Gastroesophageal sphincter (tissue), 4 donors: ENCODE data around the gene ORC6. TPM values are rescaled to one million over a fixed set of nuclear protein-coding genes. Genes with fewer than 3 reads are reported as not detected.
"Not testable (repeated sequence)": the region's sequence is repeated elsewhere in the genome, so short reads cannot be mapped to it uniquely, and the experiment has no call there.

Experiments
- ATAC-seq: fragments of 150-250 bp; one replicate; pipeline ENCODE4 v1.9.1; 2016; ENCODE audit warnings: mild to moderate bottlenecking, moderate library complexity
- H3K27ac ChIP-seq, 4 donors: fragments of 200-600 bp; sonication (generic) in 3 of 4; 1 replicate in 3 of 4; 2 replicates in 1 of 4; pipeline ENCODE4 v1.5.1; 2016 to 2019
- H3K27me3 ChIP-seq: fragments of 200-600 bp; sonication (generic); one replicate; pipeline ENCODE4 v1.5.1; 2019
- H3K36me3 ChIP-seq, 2 donors: fragments of 200-600 bp; sonication (generic); one replicate each; pipeline ENCODE4 v1.5.1; 2019; ENCODE audit warnings: control low read depth in 1 of 2
- H3K4me1 ChIP-seq, 3 donors: fragments of 200-600 bp; sonication (generic); 1 replicate in 2 of 3; 2 replicates in 1 of 3; pipeline ENCODE4 v1.5.1; 2016 to 2019; ENCODE audit warnings: control low read depth in 2 of 3
- H3K4me3 ChIP-seq, 2 donors: fragments of 200-600 bp; sonication (generic); one replicate each; pipeline ENCODE4 v1.5.1; 2019; ENCODE audit warnings: mild to moderate bottlenecking in 1 of 2, moderate library complexity in 1 of 2
- H3K9me3 ChIP-seq, 3 donors: fragments of 200-600 bp; sonication (generic); one replicate each; pipeline ENCODE4 v1.5.1; 2017 to 2019; ENCODE audit warnings: control low read depth in 2 of 3
- CTCF ChIP-seq, 4 experiments: fragments of 200-600 bp in 2 of 4; fragments of 450-650 bp in 2 of 4; sonication (generic) in 1 of 4; IDR thresholded peaks; one replicate each; pipeline ENCODE4 v1.5.1; 2017 to 2019; ENCODE audit warnings: antibody characterized with exemption in 4 of 4, mild to moderate bottlenecking in 2 of 4, moderate library complexity in 2 of 4
- EP300 ChIP-seq: sonication (generic); formaldehyde crosslinking; IDR thresholded peaks from one replicate; pipeline ENCODE4 v1.6.1; 2017; ENCODE audit warnings: antibody characterized with exemption, mild to moderate bottlenecking
- POLR2A ChIP-seq, 2 donors: fragments of 450-650 bp; IDR thresholded peaks; one replicate each; pipeline ENCODE4 v1.6.1; 2017; ENCODE audit warnings: antibody characterized with exemption in 2 of 2, mild to moderate bottlenecking in 2 of 2, moderate library complexity in 1 of 2
- POLR2AphosphoS5 ChIP-seq: sonication (generic); formaldehyde crosslinking; IDR thresholded peaks from one replicate; pipeline ENCODE4 v1.6.1; 2017; ENCODE audit warnings: antibody characterized with exemption
- WGBS, 2 donors: methylation state at CpG; one replicate each; pipeline ENCODE4 v1.1.5; 2018; ENCODE audit warnings: low coverage in 1 of 2; 5-methylcytosine and 5-hydroxymethylcytosine counted together
- total RNA-seq, 4 donors: library from RNA; depleted of rRNA; stranded (reverse); fragments of >200 nt; gene quantifications; one replicate each; pipeline ENCODE4 v1.1.0, GENCODE V29; 2016

Gene ORC6
- total RNA-seq, 4 donors from 2014 or later, result 0.62 to 2.2 (median 1.2) TPM

- TF ChIP-seq POLR2A (IDR thresholded peaks at IDR 0.05), result no peak
- no peak for TF ChIP-seq POLR2AphosphoS5
- WGBS, 2 donors, result 71 to 83% methylated on average over 1 of the region's 1 CpG
- Histone ChIP-seq H3K4me3 (no peak overlapping the region), H3K4me1 (no peaks in the 10 kb centered on the region), H3K9me3 (no peaks in the 10 kb centered on the region), H3K27ac (no peak overlapping the region), H3K27me3 (no peaks in the 10 kb centered on the region), H3K36me3 (peaks cover 6 to 74% of the 10 kb centered on the region in 2 donors)
- peak; percentile 46 for ATAC-seq
Observed at GRCh38 chr16:46658925-46659324, 30.5 kb upstream of the ORC6 start.

GRCh38 chr16:46662123-46662522, 27.3 kb upstream of the ORC6 start:
- TF ChIP-seq POLR2A (IDR thresholded peaks at IDR 0.05), result no peak
- no peak for ATAC-seq
- 50% methylated on average over 2 of the region's 4 CpGs; no CpG with 5 or more reads in 1 of the 2 donors for WGBS, 2 donors
- Histone ChIP-seq H3K4me1 (no peaks in the 10 kb centered on the region), H3K4me3 (no peak overlapping the region), H3K9me3 (no peaks in the 10 kb centered on the region), H3K27me3 (no peaks in the 10 kb centered on the region), H3K27ac (no peak overlapping the region), H3K36me3 (peaks cover 6 to 99% of the 10 kb centered on the region in 2 donors)

- peaks cover 13 to 100% of the 10 kb centered on the region in 2 donors for H3K36me3 ChIP-seq
- TF ChIP-seq CTCF (IDR thresholded peaks at IDR 0.05) (peak; percentile 51 to 68 (median 54)), EP300 (no peak)
Observed at GRCh38 chr16:46673320-46674013, 16.0 kb upstream of the ORC6 start.

GRCh38 chr16:46677943-46678342, 11.5 kb upstream of the ORC6 start:
- H3K27ac ChIP-seq, H3K4me1 ChIP-seq, H3K9me3 ChIP-seq, ATAC-seq, H3K27me3 ChIP-seq, H3K4me3 ChIP-seq: not testable (repeated sequence)
- peaks cover 9 to 85% of the 10 kb centered on the region in 2 donors for H3K36me3 ChIP-seq
- WGBS, 2 donors, result 80 to 88% methylated on average over 1 of the region's 1 CpG

More at GRCh38 chr16:46673320-46674013, 16.0 kb upstream of the ORC6 start:
- WGBS, 2 donors, result 52 to 63% methylated on average over 5 to 6 of the region's 6 CpGs
- peak; percentile 53 for ATAC-seq
- H3K9me3 ChIP-seq, result no peaks in the 10 kb centered on the region
- no peak overlapping the region for H3K4me3 ChIP-seq
- H3K27ac ChIP-seq, result no peak overlapping the region
- H3K4me1 ChIP-seq, result no peaks in the 10 kb centered on the region
- no peaks in the 10 kb centered on the region for H3K27me3 ChIP-seq

GRCh38 chr16:46681867-46682266, 7.6 kb upstream of the ORC6 start:
- not testable (repeated sequence) for ATAC-seq

GRCh38 chr16:46686815-46687473, 2.5 kb upstream of the ORC6 start:
- no peaks in the 10 kb centered on the region for H3K27me3 ChIP-seq
- H3K4me3 ChIP-seq, result peak overlapping the region in 1 of 2 donors; percentile 80
- no peak for ATAC-seq
- TF ChIP-seq POLR2AphosphoS5, result no peak
- no peak for TF ChIP-seq EP300
- no peak for TF ChIP-seq CTCF (IDR thresholded peaks at IDR 0.05)
- TF ChIP-seq POLR2A (IDR thresholded peaks at IDR 0.05), result no peak
- H3K36me3 ChIP-seq, result no peaks in the 10 kb centered on the region
- peaks cover 0 to 65% (median 21%) of the 10 kb centered on the region in 3 donors for H3K4me1 ChIP-seq
- H3K9me3 ChIP-seq, result no peaks in the 10 kb centered on the region
- WGBS, 2 donors, result 47 to 53% methylated on average over 5 of the region's 5 CpGs
- no peak overlapping the region for H3K27ac ChIP-seq

More at GRCh38 chr16:46681867-46682266, 7.6 kb upstream of the ORC6 start:
- not testable (repeated sequence) for H3K9me3 ChIP-seq, H3K27ac ChIP-seq, H3K4me3 ChIP-seq, H3K27me3 ChIP-seq
- H3K36me3 ChIP-seq, result peaks cover 2 to 46% of the 10 kb centered on the region in 2 donors
- H3K4me1 ChIP-seq, result peaks cover 0 to 35% (median 0%) of the 10 kb centered on the region in 3 donors
- WGBS, 2 donors, result 71 to 85% methylated on average over 2 of the region's 2 CpGs

GRCh38 chr16:46687486-46687885, 2.0 kb upstream of the ORC6 start:
- ATAC-seq, result no peak
- Histone ChIP-seq H3K27ac (no peak overlapping the region), H3K36me3 (no peaks in the 10 kb centered on the region), H3K4me3 (peak overlapping the region; percentile 80 to 82), H3K9me3 (no peaks in the 10 kb centered on the region), H3K4me1 (peaks cover 0 to 63% (median 21%) of the 10 kb centered on the region in 3 donors), H3K27me3 (no peaks in the 10 kb centered on the region)
- WGBS, 2 donors, result 66 to 73% methylated on average over 9 of the region's 9 CpGs
- TF ChIP-seq EP300 (no peak), CTCF (IDR thresholded peaks at IDR 0.05) (no peak), POLR2A (IDR thresholded peaks at IDR 0.05) (no peak), POLR2AphosphoS5 (no peak)
